ENCODE results near the gene GALNS. TPM values are rescaled to one million over a fixed set of nuclear protein-coding genes. Genes with fewer than 3 reads are reported as not detected.

The GALNS gene
- total and polyA plus RNA-seq, 2 experiments from 2014 or later, result 9.7 to 18.8 TPM

- Histone ChIP-seq H3K27ac (ENCODE audit: low read depth) (peak overlapping the region; percentile 74), H3F3A (replicated peaks; ENCODE audit: low read depth) (peaks cover 65% of the 10 kb centered on the region), H3K79me2 (replicated peaks; ENCODE audit: insufficient read depth) (peaks cover 19% of the 10 kb centered on the region), H3K27me3 (ENCODE audit: insufficient read depth) (no peaks in the 10 kb centered on the region), H3K9me2 (ENCODE audit: insufficient read depth) (no peaks in the 10 kb centered on the region), H4K20me1 (replicated peaks; ENCODE audit: insufficient read depth) (no peaks in the 10 kb centered on the region; the same call in none of the 2 replicates), H3K4me2 (no peak overlapping the region), H3K4me3 (no peak overlapping the region), H2AFZ (no peak overlapping the region), H3K4me1 (ENCODE audit: insufficient read depth) (no peaks in the 10 kb centered on the region; the same call in 1 of the 2 replicates), H3K36me3 (ENCODE audit: insufficient read depth) (peaks cover 19% of the 10 kb centered on the region)
- TF ChIP-seq REST (IDR thresholded peaks at IDR 0.05; ENCODE audit: unreplicated experiment) (no peak), ZNF462 (CRISPR knock-in tag; IDR thresholded peaks at IDR 0.05) (no peak), EZH2 (IDR thresholded peaks at IDR 0.05; ENCODE audit: low read depth, unreplicated experiment) (no peak), STAT1 (IDR thresholded peaks at IDR 0.05; ENCODE audit: unreplicated experiment) (no peak), POLR2AphosphoS5 (IDR thresholded peaks at IDR 0.05; ENCODE audit: low read depth) (no peak; the same call in 1 of the 2 replicates), CREB1 (CRISPR knock-in tag; IDR thresholded peaks at IDR 0.05; ENCODE audit: low read depth) (no peak), ZNF331 (CRISPR knock-in tag; IDR thresholded peaks at IDR 0.05; ENCODE audit: low read depth) (no peak), JUNB (IDR thresholded peaks at IDR 0.05; ENCODE audit: unreplicated experiment) (no peak), NANOG (IDR thresholded peaks at IDR 0.05; ENCODE audit: borderline replicate concordance) (no peak), ZNF114 (CRISPR knock-in tag; IDR thresholded peaks at IDR 0.05) (no peak), CTCF (conservative IDR thresholded peaks at IDR 0.05; ENCODE audit: low read depth in 2 of 2) (no peak), EZH2phosphoT487 (IDR thresholded peaks at IDR 0.05; ENCODE audit: unreplicated experiment) (no peak)
- TF ChIP-seq, protein P1, sequence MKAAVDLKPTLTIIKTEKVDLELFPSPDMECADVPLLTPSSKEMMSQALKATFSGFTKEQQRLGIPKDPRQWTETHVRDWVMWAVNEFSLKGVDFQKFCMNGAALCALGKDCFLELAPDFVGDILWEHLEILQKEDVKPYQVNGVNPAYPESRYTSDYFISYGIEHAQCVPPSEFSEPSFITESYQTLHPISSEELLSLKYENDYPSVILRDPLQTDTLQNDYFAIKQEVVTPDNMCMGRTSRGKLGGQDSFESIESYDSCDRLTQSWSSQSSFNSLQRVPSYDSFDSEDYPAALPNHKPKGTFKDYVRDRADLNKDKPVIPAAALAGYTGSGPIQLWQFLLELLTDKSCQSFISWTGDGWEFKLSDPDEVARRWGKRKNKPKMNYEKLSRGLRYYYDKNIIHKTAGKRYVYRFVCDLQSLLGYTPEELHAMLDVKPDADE (IDR thresholded peaks at IDR 0.05), result no peak
- H3K9me3 Mint-ChIP-seq, result peaks cover 4% of the 10 kb centered on the region; the same call in 1 of the 3 replicates
- no peak for DNase-seq (ENCODE audit: low spot score)
- H3K36me3 Mint-ChIP-seq (ENCODE audit: low read depth), result peaks cover 65% of the 10 kb centered on the region
- no peak for ATAC-seq
- H3K27me3 Mint-ChIP-seq (ENCODE audit: insufficient read depth, low read depth, poor library complexity), result peaks cover 50% of the 10 kb centered on the region
- H3K27ac Mint-ChIP-seq, result no peak overlapping the region
- no peak overlapping the region for H3K4me3 Mint-ChIP-seq
- peaks cover 3% of the 10 kb centered on the region; the same call in 1 of the 3 replicates for H3K4me1 Mint-ChIP-seq
These were observed 50.8 kb downstream of the GALNS start for GRCh38 chr16:88805887-88806393.

All from GM23338 (cell line).